Smooth muscle cell (in vitro differentiated cells): ENCODE results near the gene ARG2. TPM values are rescaled to one million over a fixed set of nuclear protein-coding genes. Genes with fewer than 3 reads are reported as not detected.

ENCODE experiments used
- DNase-seq: peaks from one replicate; lab custom pipeline; 2025; ENCODE audit not compliant: unreplicated experiment; lab: John Stamatoyannopoulos, UW
- H2AFZ ChIP-seq: fragments of 200-600 bp; sonication (generic); 2 replicates; pipeline ENCODE4 v1.6.0; 2016; ENCODE audit warnings: antibody characterized with exemption, low read depth, mild to moderate bottlenecking
- H3F3A ChIP-seq: fragments of 200-600 bp; sonication (generic); 2 replicates; pipeline ENCODE4 v1.6.0; 2017; ENCODE audit warnings: antibody characterized with exemption, low read depth
- H3K27ac ChIP-seq: fragments of 200-600 bp; sonication (generic); 2 replicates; pipeline ENCODE4 v1.5.1; 2016; ENCODE audit warnings: low read depth, mild to moderate bottlenecking
- H3K27me3 ChIP-seq: fragments of 200-600 bp; sonication (generic); 2 replicates; pipeline ENCODE4 v1.6.1; 2016; ENCODE audit warnings: low read depth, mild to moderate bottlenecking
- H3K36me3 ChIP-seq: fragments of 200-600 bp; sonication (generic); 2 replicates; pipeline ENCODE4 v1.5.1; 2016; ENCODE audit warnings: low read depth
- H3K4me1 ChIP-seq: fragments of 200-600 bp; sonication (generic); 2 replicates; pipeline ENCODE4 v1.5.1; 2016; ENCODE audit warnings: low read depth
- H3K4me2 ChIP-seq: fragments of 200-600 bp; sonication (generic); 2 replicates; pipeline ENCODE4 v1.6.0; 2016; ENCODE audit warnings: mild to moderate bottlenecking
- H3K4me3 ChIP-seq: fragments of 200-600 bp; sonication (generic); 2 replicates; pipeline ENCODE4 v1.5.1; 2016; ENCODE audit warnings: mild to moderate bottlenecking
- H3K79me2 ChIP-seq: fragments of 200-600 bp; sonication (generic); 2 replicates; pipeline ENCODE4 v1.6.0; 2016; ENCODE audit warnings: low read depth, mild to moderate bottlenecking
- H3K9ac ChIP-seq: fragments of 200-600 bp; sonication (generic); 2 replicates; pipeline ENCODE4 v1.6.0; 2016; ENCODE audit warnings: low read depth
- H3K9me3 ChIP-seq: fragments of 200-600 bp; sonication (generic); replicated peaks from 2 replicates; pipeline ENCODE4 v1.5.1; 2016; ENCODE audit warnings: low read depth
- H4K20me1 ChIP-seq: fragments of 200-600 bp; sonication (generic); 2 replicates; pipeline ENCODE4 v1.6.0; 2016; ENCODE audit warnings: low read depth
- WGBS: methylation state at CpG from one replicate; pipeline ENCODE4 v1.1.7; 2016; ENCODE audit warnings: low lambda C conversion rate; 5-methylcytosine and 5-hydroxymethylcytosine counted together
- polyA plus RNA-seq: library from polyadenylated mRNA; unstranded; fragments of >200 nt; fragmentation: Nextera tagmentation; extraction: Ambion mirVana; gene quantifications from 2 replicates; pipeline ENCODE4 v1.2.1, GENCODE V29; 2016
- total RNA-seq: library from RNA; depleted of rRNA; stranded (reverse); fragments of >200 nt; gene quantifications from 2 replicates; pipeline ENCODE4 v1.2.3, GENCODE V29; 2014
- TF ChIP-seq, protein P1 (sequence below): fragments of 200-600 bp; sonication (generic); IDR thresholded peaks from 2 replicates; pipeline ENCODE4 v1.5.1; 2017; ENCODE audit warnings: borderline replicate concordance, mild to moderate bottlenecking, antibody characterized with exemption; ENCODE audit not compliant: insufficient read depth, poor library complexity, severe bottlenecking

The ARG2 gene
- total and polyA plus RNA-seq, 2 experiments from 2014 or later = 11.3 to 18.5 TPM

DNA sequence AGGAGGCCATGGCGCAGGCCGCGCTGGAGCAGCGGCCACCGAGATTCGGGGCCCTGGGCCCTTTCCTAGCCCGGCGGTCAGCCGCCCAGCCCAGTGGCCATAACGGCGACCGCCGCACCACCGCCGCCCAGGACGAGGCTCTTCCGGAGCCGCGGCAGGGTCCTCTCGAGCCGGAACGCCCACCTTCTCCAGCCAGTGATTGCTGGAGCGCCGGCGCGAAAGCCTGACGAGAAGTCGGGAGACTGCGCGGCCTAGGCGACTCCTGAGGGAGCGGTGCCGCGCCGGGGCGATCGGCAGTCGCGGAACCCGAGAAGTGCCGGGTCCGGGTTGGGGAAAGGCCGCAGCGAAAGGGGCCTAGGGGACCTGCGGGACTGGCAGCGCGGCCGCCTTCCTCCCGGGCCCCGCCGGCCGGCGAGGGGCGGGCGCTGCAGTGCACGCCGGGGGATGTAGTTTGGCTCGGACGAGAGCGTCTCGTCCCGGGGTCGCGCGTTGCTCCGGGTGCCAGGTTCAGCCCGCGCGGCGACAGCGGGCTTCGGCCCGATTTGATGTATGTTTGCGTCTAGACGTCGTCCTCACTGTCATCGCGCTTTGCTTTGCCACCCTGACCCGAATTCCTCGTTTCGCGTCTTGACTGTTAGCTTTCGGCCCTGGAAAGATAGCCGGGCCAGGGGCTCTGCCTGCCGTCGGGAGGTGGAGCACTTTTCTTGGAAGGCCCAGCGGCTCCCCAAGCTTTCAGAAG lies 54.9 kb downstream of the ARG2 start, which contains the start of gene VTI1B:
TSS of gene VTI1B (minus strand) at position 153 of the 739 bp plus-strand sequence. CDS start at position 10, 143 bp downstream.
- Histone ChIP-seq H4K20me1 (peaks cover 59% of the 10 kb centered on the region), H3K9me3 (no peaks in the 10 kb centered on the region), H3K4me1 (peaks cover 8% of the 10 kb centered on the region), H3F3A (peaks cover 11% of the 10 kb centered on the region), H3K9ac (peak within 1 kb of the TSS; percentile 100), H3K4me2 (peak within 1 kb of the TSS; percentile 91), H3K36me3 (no peaks in the 10 kb centered on the region), H2AFZ (peak within 1 kb of the TSS; percentile 96), H3K27ac (peak within 1 kb of the TSS; percentile 99), H3K27me3 (no peaks in the 10 kb centered on the region), H3K79me2 (peaks cover 68% of the 10 kb centered on the region), H3K4me3 (peak within 1 kb of the TSS; percentile 97)
- WGBS = under 1% methylated on average over 87 of the region's 87 CpGs
- DNase-seq = peak; percentile 73
- TF ChIP-seq, protein P1, sequence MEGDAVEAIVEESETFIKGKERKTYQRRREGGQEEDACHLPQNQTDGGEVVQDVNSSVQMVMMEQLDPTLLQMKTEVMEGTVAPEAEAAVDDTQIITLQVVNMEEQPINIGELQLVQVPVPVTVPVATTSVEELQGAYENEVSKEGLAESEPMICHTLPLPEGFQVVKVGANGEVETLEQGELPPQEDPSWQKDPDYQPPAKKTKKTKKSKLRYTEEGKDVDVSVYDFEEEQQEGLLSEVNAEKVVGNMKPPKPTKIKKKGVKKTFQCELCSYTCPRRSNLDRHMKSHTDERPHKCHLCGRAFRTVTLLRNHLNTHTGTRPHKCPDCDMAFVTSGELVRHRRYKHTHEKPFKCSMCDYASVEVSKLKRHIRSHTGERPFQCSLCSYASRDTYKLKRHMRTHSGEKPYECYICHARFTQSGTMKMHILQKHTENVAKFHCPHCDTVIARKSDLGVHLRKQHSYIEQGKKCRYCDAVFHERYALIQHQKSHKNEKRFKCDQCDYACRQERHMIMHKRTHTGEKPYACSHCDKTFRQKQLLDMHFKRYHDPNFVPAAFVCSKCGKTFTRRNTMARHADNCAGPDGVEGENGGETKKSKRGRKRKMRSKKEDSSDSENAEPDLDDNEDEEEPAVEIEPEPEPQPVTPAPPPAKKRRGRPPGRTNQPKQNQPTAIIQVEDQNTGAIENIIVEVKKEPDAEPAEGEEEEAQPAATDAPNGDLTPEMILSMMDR = no peak

DNA sequence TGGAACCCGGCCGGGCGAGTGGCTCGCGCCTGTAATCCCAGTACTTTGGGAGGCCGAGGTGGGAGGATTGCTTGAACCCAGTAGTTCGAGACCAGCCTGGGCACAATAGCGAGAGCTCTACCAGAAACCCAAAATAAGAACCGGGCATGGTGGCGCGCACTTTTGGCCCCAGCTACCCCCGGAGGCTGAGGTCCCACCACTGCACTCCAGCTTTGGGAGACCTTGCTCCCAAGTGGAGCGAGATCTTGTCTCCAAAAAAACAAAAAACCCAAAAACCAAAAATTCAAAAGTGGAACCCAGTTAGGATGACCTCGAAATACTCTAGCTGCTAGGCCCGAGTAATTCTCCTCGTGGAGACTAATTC lies 55.5 kb downstream of the ARG2 start:
- WGBS = 37% methylated on average over 15 of the region's 16 CpGs
- Histone ChIP-seq H3K79me2 (peaks cover 63% of the 10 kb centered on the region), H3F3A (peaks cover 13% of the 10 kb centered on the region)

DNA sequence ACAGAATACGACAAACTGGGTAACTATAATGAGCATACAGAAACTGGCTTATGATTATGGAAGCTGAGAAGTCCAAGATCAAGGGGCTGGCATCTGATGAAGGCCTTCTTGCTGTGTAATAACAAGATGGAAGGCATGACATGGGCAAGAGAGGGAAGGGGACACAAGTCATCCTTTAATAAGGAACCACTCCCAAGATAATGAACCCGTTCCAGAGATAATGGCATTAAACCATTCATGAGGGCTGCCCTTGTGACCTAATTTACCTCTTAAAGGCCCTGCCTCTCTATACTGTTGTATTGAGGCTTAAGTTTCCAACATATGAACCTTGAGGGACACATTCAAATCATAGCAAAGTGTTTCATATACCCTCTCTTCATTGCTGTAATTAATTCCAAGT lies 59.3 kb downstream of the ARG2 start:
- TF ChIP-seq, protein P1 = no peak
- DNase-seq = no peak
- H3K4me1 ChIP-seq = no peaks in the 10 kb centered on the region
- H3K9me3 ChIP-seq = no peaks in the 10 kb centered on the region
- peaks cover 58% of the 10 kb centered on the region for H4K20me1 ChIP-seq
- peak overlapping the region; percentile 73 for H3K27ac ChIP-seq
- H3K36me3 ChIP-seq = peaks cover 1% of the 10 kb centered on the region
- H3K4me2 ChIP-seq = no peak overlapping the region
- H3K4me3 ChIP-seq = no peak overlapping the region
- WGBS = 89% methylated on average over 2 of the region's 2 CpGs
- no peak overlapping the region for H2AFZ ChIP-seq
- H3K9ac ChIP-seq = no peak overlapping the region
- peaks cover 44% of the 10 kb centered on the region for H3K79me2 ChIP-seq
- H3K27me3 ChIP-seq = no peaks in the 10 kb centered on the region
- H3F3A ChIP-seq = peaks cover 30% of the 10 kb centered on the region

More for the DNA sequence above, 55.5 kb downstream of the ARG2 start:
- Histone ChIP-seq H3K4me3 (peak overlapping the region; percentile 97), H3K4me1 (peaks cover 8% of the 10 kb centered on the region), H3K9me3 (no peaks in the 10 kb centered on the region), H3K27ac (peak overlapping the region; percentile 99), H3K27me3 (no peaks in the 10 kb centered on the region), H3K4me2 (peak overlapping the region; percentile 91), H4K20me1 (peaks cover 58% of the 10 kb centered on the region), H3K9ac (peak overlapping the region; percentile 100), H2AFZ (peak overlapping the region; percentile 96), H3K36me3 (no peaks in the 10 kb centered on the region)
- TF ChIP-seq, protein P1 = no peak
- no peak for DNase-seq
